ENCODE results near the gene RBP5. TPM values are rescaled to one million over a fixed set of nuclear protein-coding genes. Genes with fewer than 3 reads are reported as not detected.

RBP5 gene
- total and polyA plus RNA-seq, 8 donors: 0.73 to 7.8 (median 2.4) TPM

- ATAC-seq: no peak
- H3K4me3 ChIP-seq: peak overlapping the region in 1 of 4 donors; percentile 54
- H3K27ac ChIP-seq: no peak overlapping the region
- 71 to 79% methylated on average over 7 of the region's 7 CpGs for WGBS, 2 donors
- TF ChIP-seq CTCF (IDR thresholded peaks at IDR 0.05): no peak
- H3K36me3 ChIP-seq: no peaks in the 10 kb centered on the region
- no peaks in the 10 kb centered on the region for H3K9me3 ChIP-seq
- intact Hi-C loops (cut with DNase I): loop anchor here in 1 of 3 donors (10.0 kb wide), 1 partner anchor 166 kb away; the partner anchor contains the start of gene ATN1
- H3K27me3 ChIP-seq: no peaks in the 10 kb centered on the region
- DNase-seq: no peak
- FAIRE-seq: no peak
- H3K4me1 ChIP-seq: peaks cover 0 to 7% (median 0%) of the 10 kb centered on the region in 3 donors
Measured at GRCh38 chr12:7091171-7091570, 37.5 kb downstream of the RBP5 start.

- ATAC-seq (no peak), DNase-seq (no peak), FAIRE-seq (no peak)
- Histone ChIP-seq H3K36me3 (no peaks in the 10 kb centered on the region), H3K27ac (no peak overlapping the region), H3K4me3 (no peak overlapping the region), H3K27me3 (no peaks in the 10 kb centered on the region), H3K4me1 (peaks cover 0 to 7% (median 0%) of the 10 kb centered on the region in 3 donors), H3K9me3 (no peaks in the 10 kb centered on the region)
- WGBS, 2 donors: 68 to 78% methylated on average over 16 of the region's 16 CpGs
- intact Hi-C loops (cut with DNase I): loop anchor here in 1 of 3 donors (10.0 kb wide), 1 partner anchor 166 kb away; the partner anchor contains the start of gene ATN1
- no peak for TF ChIP-seq CTCF (IDR thresholded peaks at IDR 0.05)
Measured at GRCh38 chr12:7090222-7090998, 38.3 kb downstream of the RBP5 start.

- Histone ChIP-seq H3K36me3 (no peaks in the 10 kb centered on the region), H3K27ac (no peak overlapping the region), H3K4me3 (no peak overlapping the region), H3K4me1 (peaks cover 0 to 7% (median 0%) of the 10 kb centered on the region in 3 donors), H3K27me3 (no peaks in the 10 kb centered on the region), H3K9me3 (no peaks in the 10 kb centered on the region)
- no peak for TF ChIP-seq CTCF (IDR thresholded peaks at IDR 0.05)
- DNase-seq: no peak
- no peak for ATAC-seq
- WGBS, 2 donors: 68 to 72% methylated on average over 11 of the region's 11 CpGs
- no peak for FAIRE-seq
- intact Hi-C loops (cut with DNase I): no loop called here
Measured at GRCh38 chr12:7089196-7089871, 39.4 kb downstream of the RBP5 start.

- H3K36me3 ChIP-seq: no peaks in the 10 kb centered on the region
- DNase-seq: no peak
- no peaks in the 10 kb centered on the region for H3K27me3 ChIP-seq
- H3K9me3 ChIP-seq: no peaks in the 10 kb centered on the region
- no peak for ATAC-seq
- H3K4me3 ChIP-seq: no peak overlapping the region
- TF ChIP-seq CTCF (IDR thresholded peaks at IDR 0.05): no peak
- H3K27ac ChIP-seq: no peak overlapping the region
- H3K4me1 ChIP-seq: no peaks in the 10 kb centered on the region
- FAIRE-seq: no peak
- intact Hi-C loops (cut with DNase I): no loop called here
Measured at GRCh38 chr12:7083125-7083524, 45.6 kb downstream of the RBP5 start.

- DNase-seq (no peak), FAIRE-seq (no peak), ATAC-seq (no peak)
- H3K9me3 ChIP-seq: no peaks in the 10 kb centered on the region
- no peaks in the 10 kb centered on the region for H3K36me3 ChIP-seq
- 68 to 84% methylated on average over 14 of the region's 14 CpGs for WGBS, 2 donors
- H3K27me3 ChIP-seq: no peaks in the 10 kb centered on the region
- no peak for TF ChIP-seq CTCF (IDR thresholded peaks at IDR 0.05)
- no peaks in the 10 kb centered on the region for H3K4me1 ChIP-seq
- H3K4me3 ChIP-seq: no peak overlapping the region
- intact Hi-C loops (cut with DNase I): no loop called here
- no peak overlapping the region for H3K27ac ChIP-seq
Measured at GRCh38 chr12:7081037-7081436, 47.7 kb downstream of the RBP5 start.

Data from pancreas (tissue), 10 donors.